SU-DHL-6 (cell line): ENCODE measurements around the gene RAB26.
"Not testable (repeated sequence)": the region's sequence is repeated elsewhere in the genome, so short reads cannot be mapped to it uniquely, and the experiment has no call there.

Experiments used
- EZH2phosphoT487 ChIP-seq: fragments of 200-600 bp; sonication (generic), shearing (Covaris generic); conservative IDR thresholded peaks from 2 replicates; pipeline ENCODE4 v1.6.1; 2018; ENCODE audit warnings: mild to moderate bottlenecking, antibody characterized with exemption, low read length, moderate library complexity, mixed read lengths
- TF ChIP-seq, protein P1 (sequence below): fragments of 200-600 bp; sonication (generic); IDR thresholded peaks from one replicate; pipeline ENCODE4 v1.5.1; 2017; ENCODE audit warnings: antibody characterized with exemption, mild to moderate bottlenecking, low read length, moderate library complexity; ENCODE audit not compliant: insufficient read depth, poor library complexity, severe bottlenecking

DNA sequence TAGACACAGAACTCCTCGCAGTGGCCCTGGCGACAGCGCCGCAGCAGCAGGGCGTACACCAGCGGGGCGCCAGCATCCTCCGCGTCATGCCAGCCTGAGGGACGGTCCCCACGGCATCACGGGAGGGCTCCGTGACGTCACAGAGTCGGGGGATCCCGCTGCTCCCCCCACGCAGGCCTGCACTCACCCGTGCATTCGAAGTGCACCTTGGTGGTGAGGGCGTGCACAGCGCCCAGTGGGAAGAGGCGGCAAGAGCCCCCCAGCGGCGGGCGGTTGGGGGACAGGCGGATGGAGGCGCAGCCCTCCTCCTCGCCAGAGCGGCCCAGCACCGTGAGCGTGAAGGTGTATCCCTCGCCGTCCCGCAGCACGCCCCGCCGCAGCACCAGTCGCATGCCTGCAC is 42.2 kb upstream of the RAB26 start:
- TF ChIP-seq, protein P1, sequence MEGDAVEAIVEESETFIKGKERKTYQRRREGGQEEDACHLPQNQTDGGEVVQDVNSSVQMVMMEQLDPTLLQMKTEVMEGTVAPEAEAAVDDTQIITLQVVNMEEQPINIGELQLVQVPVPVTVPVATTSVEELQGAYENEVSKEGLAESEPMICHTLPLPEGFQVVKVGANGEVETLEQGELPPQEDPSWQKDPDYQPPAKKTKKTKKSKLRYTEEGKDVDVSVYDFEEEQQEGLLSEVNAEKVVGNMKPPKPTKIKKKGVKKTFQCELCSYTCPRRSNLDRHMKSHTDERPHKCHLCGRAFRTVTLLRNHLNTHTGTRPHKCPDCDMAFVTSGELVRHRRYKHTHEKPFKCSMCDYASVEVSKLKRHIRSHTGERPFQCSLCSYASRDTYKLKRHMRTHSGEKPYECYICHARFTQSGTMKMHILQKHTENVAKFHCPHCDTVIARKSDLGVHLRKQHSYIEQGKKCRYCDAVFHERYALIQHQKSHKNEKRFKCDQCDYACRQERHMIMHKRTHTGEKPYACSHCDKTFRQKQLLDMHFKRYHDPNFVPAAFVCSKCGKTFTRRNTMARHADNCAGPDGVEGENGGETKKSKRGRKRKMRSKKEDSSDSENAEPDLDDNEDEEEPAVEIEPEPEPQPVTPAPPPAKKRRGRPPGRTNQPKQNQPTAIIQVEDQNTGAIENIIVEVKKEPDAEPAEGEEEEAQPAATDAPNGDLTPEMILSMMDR: not testable (repeated sequence)
- TF ChIP-seq EZH2phosphoT487: not testable (repeated sequence)
